NCI-H526 treated with DMSO at 0.1 percent for 48 hours (cell line): ENCODE data around the gene CTTNBP2.

ENCODE experiments used
- DNase-seq: peaks from one replicate; lab custom pipeline; 2025; lab: John Stamatoyannopoulos, UW

The CTTNBP2 gene

DNA sequence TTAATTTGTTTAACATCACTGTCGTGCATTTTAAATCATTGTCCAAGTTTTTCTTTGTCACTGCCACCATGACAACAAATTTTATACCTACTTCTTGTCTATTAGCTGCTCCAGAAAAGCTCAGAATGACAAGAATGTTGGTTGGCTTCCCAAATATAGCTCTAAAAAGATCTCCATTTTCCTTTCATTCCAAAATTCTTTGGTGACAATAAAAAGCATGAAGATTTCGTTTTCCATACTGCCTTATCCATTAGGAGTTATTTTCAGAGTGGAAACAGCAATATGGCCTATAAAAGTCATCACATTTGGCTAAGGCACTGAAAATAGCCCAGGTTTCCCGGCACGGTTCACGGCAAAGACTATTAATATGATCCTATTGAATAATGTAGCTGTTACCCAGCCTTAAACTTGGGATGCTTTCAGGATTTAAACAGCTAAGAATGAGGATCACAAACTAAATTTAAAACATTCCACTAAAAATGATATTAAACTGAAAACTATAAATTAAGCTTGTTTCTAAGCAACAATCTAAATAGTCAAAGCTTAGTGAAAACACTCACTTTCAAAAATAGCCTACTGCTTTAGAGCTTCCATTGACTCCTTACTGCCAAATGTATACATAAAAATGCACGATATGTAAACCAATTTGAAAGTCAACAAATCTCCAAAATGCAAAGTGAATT lies 2.7 kb downstream of the CTTNBP2 start:
- no peak for DNase-seq

DNA sequence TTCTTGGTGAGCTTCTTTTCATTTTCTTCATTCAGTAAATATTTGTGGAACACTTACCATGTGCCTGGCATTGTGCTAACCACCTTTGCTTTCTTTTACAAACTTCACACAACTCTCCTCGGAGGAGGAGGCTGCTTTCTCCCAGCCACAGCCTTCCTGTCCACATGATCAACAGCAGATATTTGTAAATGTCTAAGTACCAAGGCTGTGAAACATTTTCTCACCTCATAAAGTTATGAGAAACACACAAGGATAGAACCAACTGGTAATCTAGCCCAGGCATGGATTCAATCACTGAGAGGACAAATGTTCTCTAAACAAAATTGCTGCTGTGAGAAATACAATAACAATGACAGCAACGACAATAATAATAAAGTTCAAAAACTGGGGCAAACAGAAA lies 3.9 kb downstream of the CTTNBP2 start:
- no peak for DNase-seq

DNA sequence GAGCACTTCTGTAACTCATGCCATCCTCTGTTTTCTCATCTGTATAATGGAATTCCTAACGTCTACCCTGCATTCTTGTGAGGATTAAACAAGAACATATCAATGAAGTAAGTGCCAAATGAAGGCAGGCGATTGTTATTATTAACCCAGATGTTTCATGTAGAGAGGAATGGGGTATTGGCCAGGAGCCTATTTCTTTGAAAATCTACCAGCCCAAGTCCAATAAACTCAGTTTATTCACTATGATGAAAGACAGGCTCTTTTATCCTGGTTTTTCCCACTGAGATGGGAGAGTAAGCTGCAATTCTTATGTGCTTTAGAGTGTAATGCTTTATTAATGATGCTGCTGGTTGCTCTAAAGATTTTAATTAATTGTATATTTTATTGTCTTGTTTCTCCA lies 9.6 kb downstream of the CTTNBP2 start:
- no peak for DNase-seq

DNA sequence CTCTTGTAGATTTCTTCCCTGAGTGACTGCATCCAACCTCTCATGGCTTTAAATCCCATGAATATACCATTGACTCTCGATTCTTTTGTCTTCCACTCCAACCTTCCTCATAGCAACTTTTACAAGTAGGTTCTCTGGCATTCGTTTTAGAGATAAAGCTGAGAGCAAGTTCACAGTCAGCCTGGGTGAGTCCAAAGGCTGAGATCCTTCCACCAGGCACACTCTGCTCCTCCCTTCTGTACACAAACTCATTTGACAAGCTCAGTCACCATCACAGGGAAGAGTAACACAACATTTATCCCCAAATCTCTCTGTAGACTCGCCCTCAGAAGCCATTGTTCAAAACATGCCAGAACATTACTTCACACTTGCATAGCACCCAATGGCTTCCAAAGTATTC lies 10.9 kb downstream of the CTTNBP2 start:
- DNase-seq, result no peak

DNA sequence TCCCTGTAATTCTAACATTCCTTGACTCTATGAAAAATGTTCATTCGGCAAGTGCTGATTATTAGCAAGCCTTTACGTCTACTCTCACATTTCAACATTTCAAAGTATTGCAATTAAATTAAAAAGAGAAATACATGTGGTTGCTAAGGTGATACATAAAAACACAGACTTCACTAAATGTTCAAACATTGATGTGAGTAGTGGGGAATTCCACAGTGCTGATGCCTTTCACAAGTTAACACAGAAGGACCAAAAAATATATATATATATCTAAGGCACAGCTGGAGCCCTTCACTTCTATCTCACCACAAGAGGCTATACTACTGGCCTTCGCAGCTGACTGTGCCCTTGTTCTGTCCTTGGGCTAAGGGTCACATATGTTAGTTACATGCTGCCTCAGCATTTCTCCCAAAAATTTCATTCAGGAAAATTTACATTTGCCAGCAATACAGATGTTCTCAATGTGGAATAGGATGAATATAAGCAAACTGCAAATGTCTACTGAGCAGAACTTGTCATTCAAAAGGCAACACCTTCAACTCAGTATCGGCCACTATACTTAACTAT lies 13.9 kb downstream of the CTTNBP2 start:
- no peak for DNase-seq

DNA sequence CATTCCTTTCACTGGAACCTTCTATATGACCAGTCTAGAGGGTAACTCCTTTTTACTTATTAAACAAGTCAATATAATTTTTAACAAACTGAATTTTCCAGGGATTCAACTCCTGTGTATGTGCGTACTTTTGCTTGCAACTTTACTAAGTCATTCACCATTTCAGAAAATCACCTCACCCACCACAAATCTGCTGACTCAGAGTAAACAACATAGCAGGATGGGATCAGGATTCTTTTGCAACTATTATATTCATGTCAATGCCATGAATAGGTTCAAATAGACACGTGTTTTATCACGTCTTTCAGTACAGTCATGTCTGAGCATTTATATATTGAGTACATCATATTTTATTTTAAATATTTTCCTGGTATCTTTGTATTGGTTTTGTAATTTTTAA lies 14.5 kb downstream of the CTTNBP2 start:
- DNase-seq, result no peak

DNA sequence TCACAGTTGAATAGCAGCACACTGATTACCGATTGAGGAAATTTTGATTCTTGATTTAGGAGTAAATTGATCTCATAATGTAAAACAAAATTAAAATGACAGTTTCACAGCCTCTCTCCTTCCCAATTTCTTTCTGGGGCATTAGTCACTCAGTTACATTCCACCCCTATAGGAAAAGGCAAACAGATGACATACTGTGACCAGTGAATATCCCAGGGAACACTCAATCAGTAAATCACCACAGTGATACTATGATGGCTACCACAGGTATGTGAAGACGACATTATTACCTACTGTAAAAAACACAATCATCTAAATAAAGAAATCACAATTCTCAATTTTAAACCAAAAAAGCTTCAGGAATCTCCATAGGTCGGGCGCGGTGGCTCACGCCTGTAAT lies 15.5 kb downstream of the CTTNBP2 start:
- no peak for DNase-seq

DNA sequence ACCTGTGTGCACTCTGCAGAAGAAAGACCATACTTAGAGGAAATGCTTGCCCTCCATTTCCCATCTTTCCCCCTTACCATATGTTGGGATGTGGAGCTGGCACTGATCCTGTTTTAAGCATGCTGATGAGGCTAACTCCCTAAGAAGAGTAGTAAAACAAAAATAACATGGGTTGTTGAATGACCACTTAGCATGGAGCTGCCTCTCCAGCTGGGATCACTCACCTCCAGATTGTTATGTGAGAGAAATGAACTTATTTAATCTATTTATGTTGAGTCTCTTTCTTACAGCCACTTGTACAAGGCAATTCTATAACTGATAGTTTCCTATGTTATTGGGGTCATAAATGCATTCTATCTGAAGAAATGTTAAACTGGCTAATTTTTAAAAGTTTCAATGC lies 17.0 kb downstream of the CTTNBP2 start:
- DNase-seq, result no peak

DNA sequence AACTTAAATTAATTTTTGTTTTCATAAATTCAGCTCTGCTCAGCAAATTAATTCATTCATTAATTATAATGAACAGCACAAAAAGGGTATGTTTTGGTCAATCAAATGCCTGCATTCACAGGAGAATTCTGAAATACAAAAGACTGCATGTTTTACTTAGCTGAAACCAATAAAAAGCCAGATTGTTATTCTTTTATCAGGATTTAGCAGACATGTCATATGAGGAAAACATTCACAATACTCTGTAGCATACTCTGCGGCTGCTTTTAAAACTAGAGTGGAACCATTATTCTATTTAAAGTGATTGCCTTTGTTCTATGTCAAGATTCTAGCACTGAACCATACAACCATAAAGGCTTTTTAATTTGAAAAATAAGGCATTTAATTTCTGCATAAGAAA lies 19.1 kb downstream of the CTTNBP2 start:
- DNase-seq, result no peak

DNA sequence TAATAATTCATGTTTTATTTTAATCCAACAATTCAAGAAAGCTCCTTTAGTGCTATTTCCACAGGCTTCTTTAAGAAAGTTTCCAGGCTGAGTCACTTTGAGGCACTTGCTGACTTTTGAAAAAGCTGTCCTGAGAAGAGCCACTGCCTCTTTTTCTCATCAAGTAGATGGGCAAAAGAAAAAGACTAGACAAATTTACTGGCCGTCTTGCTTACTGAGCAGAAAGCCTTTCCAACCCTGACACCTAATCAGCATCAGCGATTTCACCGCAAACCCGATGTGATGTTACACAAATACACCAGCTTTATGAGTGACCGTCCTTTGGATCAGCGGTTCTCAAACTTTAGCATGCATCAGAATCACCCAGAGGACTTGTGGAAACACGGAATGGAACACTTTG lies 24.3 kb downstream of the CTTNBP2 start:
- DNase-seq, result no peak

DNA sequence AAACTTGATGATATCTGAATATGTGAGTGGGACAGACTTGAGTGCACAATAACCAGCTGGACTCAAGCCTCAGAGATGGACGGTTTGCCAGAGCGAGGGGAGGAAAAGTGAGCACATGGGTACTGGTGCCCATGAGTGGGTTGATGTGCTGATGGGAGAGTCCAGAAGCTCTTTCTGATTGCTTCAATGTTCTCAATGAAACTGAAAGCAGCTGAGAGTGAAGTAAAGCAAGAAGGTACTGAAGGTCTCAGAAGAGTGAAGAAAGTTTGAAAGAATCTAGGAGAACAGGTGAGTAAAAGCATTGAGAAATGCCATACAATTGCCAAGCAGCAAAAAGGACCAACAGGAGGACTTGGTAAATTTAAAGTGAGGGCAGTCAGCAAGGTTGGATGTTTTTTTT lies 28.6 kb downstream of the CTTNBP2 start:
- no peak for DNase-seq

DNA sequence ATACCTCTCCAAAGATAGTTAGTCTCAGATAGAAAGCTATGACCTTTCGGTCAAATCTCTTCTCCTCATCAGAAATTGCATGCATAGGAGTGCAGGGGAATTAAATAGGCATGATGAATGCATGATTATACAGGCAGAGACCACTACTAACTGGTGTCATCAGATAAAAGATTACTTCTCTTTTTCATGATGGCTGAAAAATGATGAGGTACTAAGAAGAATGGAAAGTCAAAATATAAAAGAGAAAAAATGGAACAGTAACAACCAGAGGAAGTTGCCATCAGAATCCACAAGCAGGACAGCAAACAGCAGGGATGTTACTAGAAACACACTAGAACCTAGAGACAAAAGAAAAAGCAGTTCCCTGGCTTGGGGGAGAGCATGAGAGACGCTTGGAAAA lies 31.6 kb downstream of the CTTNBP2 start:
- DNase-seq, result no peak

DNA sequence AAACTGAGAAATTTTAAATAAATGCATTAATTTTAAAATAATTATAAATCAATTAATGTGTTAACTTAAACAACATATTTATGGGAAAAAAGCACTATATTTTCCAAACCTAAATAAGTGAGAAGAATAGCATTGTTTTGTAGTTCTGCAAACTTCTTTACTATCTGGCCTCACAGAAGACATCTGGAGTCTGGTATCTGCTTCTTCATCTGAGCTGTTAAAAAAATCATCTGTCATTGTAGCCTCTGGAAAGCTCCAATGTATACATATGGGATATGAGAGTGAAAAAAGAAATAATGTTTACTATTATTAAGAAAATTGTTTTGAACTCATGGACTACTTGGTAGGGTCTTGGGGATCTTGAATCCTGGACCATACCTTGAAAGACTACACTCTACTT lies 32.2 kb downstream of the CTTNBP2 start:
- no peak for DNase-seq

DNA sequence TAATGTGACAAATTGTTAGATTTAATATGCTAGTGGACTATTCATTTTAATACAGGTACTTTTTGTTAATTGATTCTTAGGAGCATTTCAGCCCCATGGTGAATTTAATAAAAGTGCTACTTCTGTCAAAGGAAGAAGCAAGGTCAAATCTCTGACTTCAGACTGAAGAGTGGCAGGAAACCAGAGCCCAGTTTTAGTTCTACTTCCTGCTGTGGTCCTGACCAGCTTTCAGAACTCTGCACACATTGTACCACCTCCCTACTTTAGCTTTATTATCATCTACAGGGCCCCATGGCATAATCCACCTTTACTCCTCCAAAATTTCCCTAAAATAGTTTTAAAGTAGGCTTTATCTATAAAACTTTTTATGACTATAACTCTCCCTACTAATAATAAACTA lies 33.7 kb downstream of the CTTNBP2 start:
- DNase-seq, result no peak

DNA sequence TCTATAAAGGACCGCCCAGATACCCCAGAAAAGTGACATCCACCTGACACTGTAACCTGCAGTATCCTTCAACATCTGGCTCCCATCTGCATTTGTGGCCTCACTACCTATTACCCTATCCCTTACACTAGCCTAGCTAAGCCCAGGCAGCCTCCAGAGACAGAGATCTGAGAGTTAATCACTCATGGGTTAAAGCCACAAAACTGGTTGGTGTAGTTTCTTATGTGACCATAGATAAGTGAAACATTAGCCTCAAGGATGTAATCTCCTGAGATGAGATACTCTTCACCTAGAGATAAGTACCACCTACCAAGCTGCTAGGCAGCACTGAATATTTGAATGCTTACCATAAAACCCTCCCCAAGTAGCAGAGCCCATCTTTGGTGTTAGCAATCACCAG lies 35.4 kb downstream of the CTTNBP2 start:
- no peak for DNase-seq

DNA sequence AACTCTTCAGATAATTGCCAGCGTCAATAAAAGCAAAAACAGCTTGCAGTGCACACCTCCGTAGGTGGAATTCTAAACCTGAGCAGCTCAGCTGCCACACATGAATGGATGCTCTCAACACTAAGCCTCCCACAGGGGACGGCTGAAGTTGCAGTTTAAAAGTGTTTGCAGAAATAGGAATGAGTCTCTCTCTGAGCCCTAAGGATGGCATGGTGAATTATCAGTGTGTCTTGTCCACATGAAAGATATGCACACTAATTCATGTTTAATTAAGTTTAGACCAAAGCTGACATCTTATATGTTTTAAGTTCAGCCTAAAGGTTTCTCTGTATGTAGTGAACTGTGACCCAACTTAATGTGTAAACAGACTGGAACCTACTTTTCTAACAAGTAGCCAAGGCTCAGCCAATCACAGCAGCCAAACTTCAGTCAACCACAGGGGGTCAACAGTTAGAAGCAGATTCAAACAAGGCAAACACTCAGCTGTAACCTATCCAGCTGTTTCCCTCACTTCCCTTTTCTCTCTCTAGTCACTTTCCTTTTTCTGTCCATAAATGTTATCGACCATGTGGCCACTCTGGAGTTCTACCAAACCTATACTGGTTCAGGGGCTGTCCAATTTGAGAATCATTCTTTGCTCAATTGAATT lies 38.1 kb downstream of the CTTNBP2 start:
- DNase-seq, result no peak

DNA sequence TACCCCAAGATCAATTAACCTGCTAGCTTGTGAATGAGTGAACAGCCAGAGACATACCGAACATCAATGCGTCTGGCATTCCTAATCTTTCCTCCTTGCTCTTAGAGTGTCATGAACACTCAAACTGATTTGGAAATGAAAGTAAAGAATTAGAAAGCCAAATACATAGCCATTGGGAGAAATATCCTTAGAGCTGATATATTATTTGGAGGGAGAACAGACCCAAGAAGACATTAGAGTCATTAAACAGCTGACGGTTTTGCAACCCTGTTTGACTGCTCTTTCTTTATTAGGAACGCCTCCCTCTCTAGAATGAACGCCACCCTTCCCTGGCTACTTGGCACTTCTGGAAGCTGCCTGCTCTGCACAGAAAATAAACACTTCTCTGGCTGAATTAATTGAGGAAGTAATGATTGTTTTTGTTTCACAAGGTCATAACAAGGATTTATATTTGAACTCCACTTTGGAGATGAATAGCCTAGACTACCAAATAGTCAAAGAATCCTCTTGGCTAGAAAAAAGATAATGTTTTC lies 42.8 kb downstream of the CTTNBP2 start:
- no peak for DNase-seq

DNA sequence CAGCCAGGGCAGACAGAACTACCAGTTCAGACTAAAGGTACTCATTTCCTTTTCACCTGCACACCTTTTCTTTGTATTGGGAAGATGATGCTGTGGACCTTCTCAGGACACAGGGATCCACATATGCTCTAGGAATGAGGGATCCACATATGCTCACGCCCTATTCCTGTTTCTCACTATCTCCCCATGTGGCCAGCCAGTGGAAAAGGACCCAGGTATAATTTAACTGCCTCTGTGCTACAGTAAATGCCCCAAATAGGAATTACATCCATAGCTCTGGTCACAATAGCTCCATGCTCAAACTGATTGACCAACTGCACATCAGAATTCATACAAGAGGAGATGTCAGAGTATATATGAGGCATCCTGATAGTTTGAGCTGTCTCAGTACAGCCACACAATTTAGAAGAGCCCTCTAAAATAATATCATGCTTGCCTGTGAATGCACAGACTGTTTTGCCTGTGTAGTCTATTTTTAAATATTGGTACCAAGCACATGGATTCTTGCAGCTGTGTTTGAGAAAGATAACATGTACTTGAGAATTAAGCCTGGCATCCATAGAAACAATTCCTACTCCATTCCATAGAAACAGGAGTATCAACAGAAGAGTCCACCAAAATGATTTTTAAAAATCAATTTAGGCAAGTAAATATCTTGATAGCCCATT lies 43.7 kb downstream of the CTTNBP2 start:
- DNase-seq, result no peak

DNA sequence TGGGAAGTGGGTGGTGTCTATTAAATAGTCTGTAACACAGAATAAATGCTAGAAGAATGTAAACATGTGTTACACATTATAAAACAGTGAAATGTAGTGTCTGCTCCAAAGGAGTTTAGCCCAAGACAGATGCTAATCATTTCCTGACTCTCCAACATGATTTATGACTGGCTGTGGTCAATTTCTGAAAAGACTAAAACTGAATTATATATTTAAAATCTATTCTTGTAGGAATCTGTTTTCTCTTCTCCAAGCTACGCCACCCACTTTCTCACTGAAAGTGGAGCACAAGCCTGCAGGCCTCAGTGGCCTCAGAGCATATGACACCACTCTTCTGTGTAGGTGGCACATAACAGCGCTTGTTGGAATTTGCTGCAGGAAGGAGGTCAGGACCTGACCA lies 44.4 kb downstream of the CTTNBP2 start:
- no peak for DNase-seq

DNA sequence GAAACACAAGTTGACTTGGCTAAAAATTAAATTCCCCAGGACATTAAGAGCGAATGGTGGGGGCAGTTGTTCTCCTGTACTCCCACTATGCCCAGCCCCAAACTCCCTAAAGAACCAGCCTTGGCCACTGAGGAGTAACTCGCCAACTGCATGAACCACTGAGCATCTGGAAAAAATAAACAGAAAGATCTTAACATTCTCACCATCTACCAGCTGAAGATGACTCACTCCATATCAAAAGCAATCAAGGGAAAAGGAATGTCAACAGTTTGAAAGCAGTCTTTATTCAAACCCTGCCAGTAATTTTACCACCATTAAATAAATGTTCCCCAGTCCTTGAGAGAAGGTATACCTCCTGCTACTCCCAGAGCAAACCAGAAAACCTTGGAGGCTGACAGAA lies 45.4 kb downstream of the CTTNBP2 start:
- no peak for DNase-seq

DNA sequence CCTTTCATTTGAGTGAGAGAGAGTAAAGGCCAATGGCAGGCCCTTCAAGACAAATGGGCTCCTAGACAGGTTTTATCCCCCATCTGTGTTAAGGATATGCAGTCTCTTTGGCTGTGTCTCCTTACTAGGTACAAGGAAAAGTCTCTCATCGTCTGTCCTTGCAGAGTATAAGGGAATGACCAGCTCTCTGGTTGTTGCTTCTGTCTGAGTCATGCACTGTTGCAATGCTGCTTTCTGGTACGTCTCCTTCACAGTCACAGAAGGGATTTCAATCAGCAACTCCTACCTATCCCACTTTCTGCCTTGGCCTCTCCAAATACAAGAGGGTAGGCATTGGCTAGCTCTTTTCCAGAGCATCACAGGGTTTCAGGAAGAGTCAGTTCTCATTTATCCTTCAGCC lies 48.1 kb downstream of the CTTNBP2 start:
- no peak for DNase-seq

DNA sequence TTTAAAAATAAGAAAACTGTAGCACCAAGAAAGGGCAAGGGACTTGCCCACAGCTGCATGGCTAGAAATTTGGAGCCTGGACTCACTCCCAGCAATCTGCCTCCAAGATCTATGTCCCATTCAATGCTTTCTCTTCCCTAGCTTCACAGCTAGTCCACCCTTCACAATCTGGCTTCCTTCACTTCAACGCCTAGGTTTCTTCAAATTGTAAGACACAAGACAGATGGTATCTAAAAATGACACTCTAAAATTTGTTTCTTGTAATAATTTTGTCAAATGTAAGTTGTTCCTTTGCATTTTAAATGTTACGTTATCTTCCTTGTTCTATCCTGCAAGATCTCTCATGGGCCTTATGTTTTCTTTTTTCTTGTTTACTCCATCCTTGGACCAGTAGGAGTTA lies 48.6 kb downstream of the CTTNBP2 start:
- DNase-seq, result no peak

DNA sequence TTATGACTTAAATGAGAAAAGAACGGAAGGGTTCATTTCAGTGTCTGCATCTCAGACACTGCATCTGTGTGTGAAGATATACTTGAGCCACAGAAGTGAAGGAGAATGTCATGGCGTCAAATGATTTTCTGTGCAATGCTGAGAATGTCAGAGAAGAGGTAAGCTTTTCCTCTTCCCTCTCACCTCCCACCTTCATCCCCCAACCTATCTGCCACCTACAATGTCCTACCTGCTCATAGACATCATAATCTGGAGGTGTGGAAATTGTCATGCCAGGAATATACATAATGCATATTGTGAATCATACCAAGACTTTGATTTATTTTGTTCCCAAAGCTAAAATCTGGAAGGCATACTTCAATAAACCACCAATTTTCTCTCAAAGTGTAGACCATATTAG lies 53.7 kb downstream of the CTTNBP2 start:
- DNase-seq, result no peak
